PC-3 (cell line): Measurements from ENCODE around the gene ADGRG3. TPM values are rescaled to one million over a fixed set of nuclear protein-coding genes. Genes with fewer than 3 reads are reported as not detected.

Experiments used
- ATAC-seq: fragments of 200-7000 bp; cut with Tn5 transposase; 2 replicates; pipeline ENCODE4 v1.9.1; 2020; ENCODE audit warnings: mild to moderate bottlenecking, moderate library complexity
- BruUV-seq: library from RNA; stranded (reverse); fragments of 400-500 nt; replicated peaks from 2 replicates; lab custom pipeline; 2021; lab: Mats Ljungman, UMichigan
- CTCF ChIA-PET: fragments of 300-600 bp; sonication (Branson Sonifier 250); formaldehyde crosslinking; loops from one replicate; lab custom pipeline; 2022; ENCODE audit warnings: antibody characterized with exemption; lab: Charles Lee
- POLR2A ChIA-PET: fragments of 300-600 bp; sonication (Branson Sonifier 250); formaldehyde crosslinking; loops from one replicate; lab custom pipeline; 2022; ENCODE audit warnings: antibody characterized with exemption; ENCODE audit not compliant: unreplicated experiment; lab: Charles Lee
- DNase-seq: peaks from one replicate; pipeline ENCODE4 v3.0.0-alpha.2; 2015
- H2AFZ ChIP-seq: fragments of 300-600 bp; sonication (generic); 2 replicates; pipeline ENCODE4 v1.6.0; 2016; ENCODE audit warnings: antibody characterized with exemption, low read length
- H3F3A ChIP-seq: fragments of 300-600 bp; sonication (generic); one replicate; pipeline ENCODE4 v1.6.0; 2017; ENCODE audit warnings: antibody characterized with exemption, low read length, control low read depth, mild to moderate bottlenecking; ENCODE audit not compliant: unreplicated experiment
- H3K27ac ChIP-seq: fragments of 300-600 bp; sonication (generic); 2 replicates; pipeline ENCODE4 v1.5.1; 2016; ENCODE audit warnings: mild to moderate bottlenecking, low read length
- H3K27me3 ChIP-seq: fragments of 300-600 bp; sonication (generic); 2 replicates; pipeline ENCODE4 v1.6.1; 2016; ENCODE audit warnings: low read length, mixed read lengths
- H3K36me3 ChIP-seq: fragments of 300-600 bp; sonication (generic); 2 replicates; pipeline ENCODE4 v1.6.1; 2016; ENCODE audit warnings: low read depth, mixed run types, low read length, mixed read lengths
- H3K4me1 ChIP-seq: fragments of 300-600 bp; sonication (generic); 2 replicates; pipeline ENCODE4 v1.5.1; 2016; ENCODE audit warnings: low read length; ENCODE audit not compliant: insufficient read depth
- H3K4me2 ChIP-seq: fragments of 300-600 bp; sonication (generic); 2 replicates; pipeline ENCODE4 v1.6.0; 2016; ENCODE audit warnings: low read length
- H3K4me3 ChIP-seq: fragments of 300-600 bp; sonication (generic); 2 replicates; pipeline ENCODE4 v1.5.1; 2016; ENCODE audit warnings: mild to moderate bottlenecking, low read length, mixed read lengths
- H3K79me2 ChIP-seq: fragments of 300-600 bp; sonication (generic); 2 replicates; pipeline ENCODE4 v1.6.1; 2017; ENCODE audit warnings: low read length, mixed read lengths
- H3K9ac ChIP-seq: fragments of 300-600 bp; sonication (generic); 2 replicates; pipeline ENCODE4 v1.6.0; 2016; ENCODE audit warnings: mild to moderate bottlenecking, low read length
- H3K9me2 ChIP-seq: fragments of 300-600 bp; sonication (generic); replicated peaks from 2 replicates; pipeline ENCODE4 v1.6.1; 2016; ENCODE audit warnings: mixed run types, low read length, mixed read lengths
- H3K9me3 ChIP-seq: fragments of 300-600 bp; sonication (generic); 2 replicates; pipeline ENCODE4 v1.6.1; 2016; ENCODE audit warnings: low read length, mixed read lengths
- H4K20me1 ChIP-seq: fragments of 300-600 bp; sonication (generic); 2 replicates; pipeline ENCODE4 v1.6.1; 2016; ENCODE audit warnings: low read length, mixed read lengths
- CTCF ChIP-seq: fragments of 300-600 bp; sonication (generic); conservative IDR thresholded peaks from 2 replicates; pipeline ENCODE4 v1.5.1; 2017; ENCODE audit warnings: antibody characterized with exemption, low read depth, mild to moderate bottlenecking, low read length
- EZH2 ChIP-seq: fragments of 300-600 bp; sonication (generic); IDR thresholded peaks from one replicate; pipeline ENCODE4 v1.6.1; 2017; ENCODE audit warnings: antibody characterized with exemption, mild to moderate bottlenecking, low read length; ENCODE audit not compliant: unreplicated experiment
- EZH2phosphoT487 ChIP-seq: fragments of 300-600 bp; sonication (generic); IDR thresholded peaks from 2 replicates; pipeline ENCODE4 v1.6.1; 2018; ENCODE audit warnings: mild to moderate bottlenecking, antibody characterized with exemption, low read length, borderline replicate concordance
- intact Hi-C: fragments of 100-400 bp; cut with micrococcal nuclease; formaldehyde crosslinking; loops from 2 replicates; pipeline ENCODE4 v1.9.0; 2023
- total RNA-seq: library from RNA; depleted of rRNA; stranded (reverse); fragments of >200 nt; gene quantifications from 2 replicates; pipeline ENCODE4 v1.2.3, GENCODE V29; 2014

ADGRG3 gene
- total RNA-seq, 1 experiment from 2014 or later, result not detected

GRCh38 chr16:57699481-57699880 lies 31.4 kb downstream of the ADGRG3 start:
- Histone ChIP-seq H3K4me2 (no peak overlapping the region), H3K27ac (no peak overlapping the region), H3K9ac (no peak overlapping the region), H3K4me1 (no peaks in the 10 kb centered on the region), H3K9me3 (no peaks in the 10 kb centered on the region), H3F3A (no peaks in the 10 kb centered on the region), H4K20me1 (no peaks in the 10 kb centered on the region), H3K4me3 (no peak overlapping the region), H3K9me2 (no peaks in the 10 kb centered on the region), H3K27me3 (no peaks in the 10 kb centered on the region), H3K79me2 (no peaks in the 10 kb centered on the region), H2AFZ (no peak overlapping the region), H3K36me3 (no peaks in the 10 kb centered on the region)
- no peak for DNase-seq
- no peak for ATAC-seq
- TF ChIP-seq EZH2phosphoT487 (no peak), CTCF (no peak), EZH2 (no peak)
- BruUV-seq, result no TSS peak
- intact Hi-C loops, result no loop called here
- ChIA-PET CTCF (no interaction called here), POLR2A (no interaction called here)

GRCh38 chr16:57699899-57700298 lies 31.8 kb downstream of the ADGRG3 start:
- CTCF ChIA-PET, result no interaction called here
- H3K79me2 ChIP-seq, result no peaks in the 10 kb centered on the region

More at GRCh38 chr16:57699899-57700298, 31.8 kb downstream of the ADGRG3 start:
- Histone ChIP-seq H3K4me1 (no peaks in the 10 kb centered on the region), H3K9ac (no peak overlapping the region), H2AFZ (no peak overlapping the region), H3K27me3 (no peaks in the 10 kb centered on the region), H3F3A (no peaks in the 10 kb centered on the region), H4K20me1 (no peaks in the 10 kb centered on the region), H3K4me2 (no peak overlapping the region), H3K27ac (no peak overlapping the region), H3K9me2 (no peaks in the 10 kb centered on the region), H3K4me3 (no peak overlapping the region), H3K36me3 (no peaks in the 10 kb centered on the region), H3K9me3 (no peaks in the 10 kb centered on the region)
- DNase-seq (no peak), ATAC-seq (no peak)
- POLR2A ChIA-PET, result no interaction called here
- intact Hi-C loops, result no loop called here
- TF ChIP-seq EZH2phosphoT487 (no peak), CTCF (no peak), EZH2 (no peak)
- no TSS peak for BruUV-seq
